ENCODE data around the gene MCU. TPM values are rescaled to one million over a fixed set of nuclear protein-coding genes. Genes with fewer than 3 reads are reported as not detected.
"Not testable (repeated sequence)": the region's sequence is repeated elsewhere in the genome, so short reads cannot be mapped to it uniquely, and the experiment has no call there.

Gene MCU
- total RNA-seq, 1 donor from 2014 or later = 12.2 TPM

DNA sequence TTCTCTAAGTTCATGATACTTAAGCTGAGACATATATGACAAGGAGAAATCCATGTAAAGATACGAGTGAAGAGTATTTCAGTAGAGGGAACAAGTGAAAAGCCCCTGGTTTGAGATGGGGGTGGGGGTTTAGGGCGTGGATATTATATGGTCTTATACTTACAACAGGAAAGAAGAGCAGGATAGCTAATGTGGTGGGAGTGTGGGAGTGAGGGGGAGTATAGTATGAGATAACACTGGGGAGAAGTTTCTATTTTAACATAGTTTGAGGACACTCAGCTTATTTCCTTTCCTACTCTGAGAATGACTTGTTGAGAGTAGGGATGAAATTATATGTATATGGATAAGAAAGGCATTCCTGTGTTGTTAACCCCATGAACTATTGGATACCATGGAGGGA is 36.5 kb downstream of the MCU start:
- intact Hi-C loops (cut with micrococcal nuclease) = no loop called here

DNA sequence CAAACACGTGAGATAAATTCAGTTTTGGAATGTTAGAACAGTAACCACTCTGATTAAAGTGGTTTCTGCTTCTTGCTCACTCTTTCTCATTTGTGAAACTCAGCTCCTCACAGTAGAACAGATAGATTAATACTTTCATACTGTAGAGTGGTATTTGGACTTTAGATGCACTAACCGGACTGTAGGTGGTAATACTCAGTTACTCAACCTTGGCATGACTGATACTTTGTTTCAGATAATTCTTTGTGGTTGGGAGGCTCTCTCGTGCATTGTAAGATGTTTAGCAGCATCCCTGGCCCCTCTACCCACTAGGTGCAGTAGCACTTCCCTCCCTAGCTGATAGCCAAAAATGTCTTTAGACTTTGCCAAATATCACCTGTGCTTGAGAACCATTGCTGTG is 37.6 kb downstream of the MCU start:
- intact Hi-C loops (cut with micrococcal nuclease) = no loop called here

DNA sequence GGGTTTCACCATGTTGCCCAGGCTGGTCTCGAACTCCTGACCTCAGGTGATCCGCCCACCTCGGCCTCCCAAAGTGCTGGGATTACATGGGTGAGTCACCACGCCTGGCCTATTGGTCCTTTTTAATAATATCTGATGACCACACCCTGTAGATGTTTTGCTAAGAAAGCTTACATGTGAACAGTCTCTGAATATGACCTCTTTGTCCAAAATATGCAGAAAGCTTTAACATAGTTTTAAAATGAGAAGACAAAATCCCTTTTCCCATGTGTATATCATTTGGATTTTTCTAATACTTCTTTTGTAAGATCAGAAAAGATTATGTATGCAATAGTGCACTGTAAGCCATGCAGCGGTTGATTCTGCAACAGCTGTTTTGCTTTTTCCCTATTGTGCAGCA is 38.5 kb downstream of the MCU start:
- intact Hi-C loops (cut with micrococcal nuclease) = no loop called here

DNA sequence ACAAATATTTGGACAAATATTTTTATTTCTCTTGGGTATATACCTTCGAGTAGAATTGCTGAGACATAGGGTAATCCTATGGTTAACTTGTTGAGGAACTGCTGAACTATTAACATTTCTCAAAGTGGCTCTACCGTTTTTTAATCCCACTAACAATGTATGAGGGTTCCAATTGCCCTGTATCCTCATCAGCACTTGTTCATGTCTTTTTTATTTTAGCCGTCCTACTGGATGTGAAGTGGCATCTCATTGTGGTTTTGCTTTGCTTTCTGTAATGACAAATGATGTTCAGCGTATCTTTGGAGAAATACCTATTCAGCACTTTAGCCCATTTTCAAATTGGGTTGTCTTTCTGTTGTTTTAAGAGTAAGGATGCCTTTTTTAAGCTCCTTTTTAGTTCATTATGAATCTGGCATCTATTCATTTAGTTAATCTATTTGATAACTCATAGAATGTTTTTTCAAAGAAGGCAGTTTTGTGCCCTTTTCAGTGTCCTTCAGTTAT is 40.0 kb downstream of the MCU start:
- intact Hi-C loops (cut with micrococcal nuclease) = no loop called here

DNA sequence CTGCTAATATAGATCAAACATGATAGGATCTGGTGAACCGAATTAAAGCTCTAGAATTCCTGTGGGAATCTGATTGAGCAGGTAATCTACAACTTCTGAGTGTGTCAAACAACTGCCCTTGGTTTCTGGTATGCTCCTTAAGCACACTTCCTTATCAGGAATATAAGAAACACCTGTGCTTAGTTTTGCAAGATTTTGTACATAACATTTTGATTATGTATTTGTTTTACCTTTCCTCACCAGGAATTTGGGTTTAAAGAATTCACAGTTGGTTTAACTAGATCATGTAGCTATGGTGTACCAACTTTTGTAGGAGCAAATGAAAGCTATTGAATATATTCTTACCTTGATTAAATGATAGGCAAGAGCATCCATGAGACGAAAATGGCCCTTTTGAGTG is 40.6 kb downstream of the MCU start:
- intact Hi-C loops (cut with micrococcal nuclease) = no loop called here

DNA sequence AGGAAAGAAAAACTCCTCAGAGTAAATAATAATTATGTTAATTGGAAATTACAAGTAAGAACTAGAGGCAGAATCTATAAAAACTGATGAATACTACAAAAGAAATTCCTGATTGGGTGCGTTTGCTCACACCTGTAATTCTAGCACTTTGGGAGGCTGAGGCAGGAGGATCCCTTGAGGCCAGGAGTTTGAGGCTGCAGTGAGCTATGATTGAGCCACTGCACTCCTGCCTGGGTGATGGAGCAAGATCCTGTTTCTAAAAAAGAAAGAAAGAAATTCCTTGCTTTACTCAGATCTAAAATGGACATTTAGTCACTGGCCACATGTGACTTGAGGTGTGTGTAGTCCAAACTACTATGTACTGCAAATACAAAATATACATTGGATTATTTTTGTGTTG is 42.0 kb downstream of the MCU start:
- intact Hi-C loops (cut with micrococcal nuclease) = no loop called here

DNA sequence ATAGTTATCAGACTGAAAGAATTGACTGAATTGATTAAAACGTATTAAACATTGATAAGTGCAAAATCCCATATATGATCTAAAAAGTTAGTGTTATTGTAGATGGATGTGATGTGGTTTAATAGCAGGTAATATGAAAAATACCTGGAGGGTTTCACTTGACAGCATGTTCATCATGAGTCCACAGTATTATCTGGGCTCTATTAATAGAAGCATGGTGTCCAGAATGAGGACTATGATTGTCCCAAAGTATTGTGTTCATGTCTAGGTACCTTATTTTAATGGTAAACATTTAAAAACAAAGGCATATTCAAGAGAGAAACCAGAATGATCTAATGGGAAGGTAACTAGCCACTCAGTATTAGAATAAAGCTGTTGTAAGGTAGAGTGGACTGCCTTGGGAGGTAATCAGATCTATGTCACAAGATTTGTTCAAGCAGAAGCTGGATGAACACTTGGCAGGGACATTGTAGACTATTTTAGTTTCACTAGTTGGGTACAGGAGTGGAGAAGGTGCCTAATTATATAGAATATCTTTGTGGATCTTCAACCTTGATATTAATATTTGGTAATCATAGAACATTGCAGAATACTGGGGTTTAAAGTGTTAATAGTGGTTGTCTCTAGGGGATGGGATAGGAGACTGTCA is 43.5 kb downstream of the MCU start:
- intact Hi-C loops (cut with micrococcal nuclease) = no loop called here

DNA sequence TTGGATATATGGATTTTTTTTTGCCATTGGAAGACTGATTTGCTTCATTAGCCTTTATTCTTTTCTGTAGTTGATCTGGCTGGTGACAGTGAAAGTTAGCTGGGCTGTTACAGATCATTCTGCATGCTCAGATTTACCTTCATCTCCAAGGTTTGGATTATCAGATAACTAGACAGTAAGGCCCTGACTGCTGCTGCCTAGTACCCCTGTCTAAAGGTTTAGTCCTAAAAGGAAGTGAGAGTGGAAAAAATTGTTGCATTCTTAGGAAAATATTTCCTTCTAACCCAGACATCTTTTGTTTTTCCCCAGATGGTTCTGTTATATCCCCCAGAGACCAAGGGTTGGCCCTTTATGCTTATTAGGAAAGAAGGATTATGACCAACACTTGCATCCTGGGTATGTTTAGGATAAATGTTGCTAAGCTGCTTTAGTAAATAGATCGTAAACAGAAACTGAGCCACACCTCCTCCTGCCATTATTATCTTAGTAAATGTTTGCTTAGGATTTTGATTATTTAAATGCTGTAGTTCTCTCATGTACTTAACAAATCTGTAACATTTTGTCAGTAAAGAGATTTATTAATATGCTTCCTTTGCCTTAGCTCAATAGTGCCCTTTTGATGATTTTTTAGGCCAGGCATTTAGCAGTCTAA is 44.4 kb downstream of the MCU start:
- intact Hi-C loops (cut with micrococcal nuclease) = no loop called here

DNA sequence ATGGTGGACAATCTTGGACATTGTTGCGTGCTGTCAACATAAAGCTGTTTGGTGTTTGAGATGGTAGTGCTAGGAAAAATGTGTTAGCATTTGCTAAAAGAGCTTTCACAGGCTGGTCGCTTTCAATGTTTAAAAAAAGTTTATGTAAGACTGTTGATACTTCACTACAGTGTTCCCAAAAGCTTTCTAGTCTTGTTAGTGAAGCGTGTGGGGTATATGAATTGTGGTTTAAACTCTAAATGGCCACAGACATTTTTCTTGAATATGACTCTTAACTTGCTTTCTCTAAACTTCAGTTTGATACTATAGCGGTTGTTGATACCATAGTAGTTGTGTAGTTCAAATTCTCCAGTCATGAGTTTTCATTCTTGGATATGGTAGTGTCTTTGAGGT is 44.9 kb downstream of the MCU start:
- intact Hi-C loops (cut with micrococcal nuclease) = no loop called here

DNA sequence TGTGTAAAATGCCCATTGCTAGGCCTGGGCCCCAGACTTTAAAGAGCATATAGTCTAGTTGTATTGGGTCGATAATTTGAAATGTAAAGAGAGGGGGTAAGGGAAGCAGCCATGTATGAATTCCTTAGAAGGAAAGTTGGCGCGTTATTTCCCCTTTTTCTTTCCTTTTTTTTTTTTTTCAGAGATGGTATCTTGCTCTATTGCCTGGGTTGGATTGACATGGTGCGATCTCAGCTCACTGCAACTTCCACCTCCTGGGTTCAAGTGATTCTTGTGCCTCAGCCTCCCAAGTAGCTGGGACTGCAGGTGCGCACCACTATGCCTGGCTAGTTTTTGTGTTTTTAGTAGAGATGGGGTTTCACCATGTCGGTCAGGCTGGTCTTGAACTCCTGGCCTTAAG is 45.4 kb downstream of the MCU start:
- intact Hi-C loops (cut with micrococcal nuclease) = not testable (repeated sequence)

DNA sequence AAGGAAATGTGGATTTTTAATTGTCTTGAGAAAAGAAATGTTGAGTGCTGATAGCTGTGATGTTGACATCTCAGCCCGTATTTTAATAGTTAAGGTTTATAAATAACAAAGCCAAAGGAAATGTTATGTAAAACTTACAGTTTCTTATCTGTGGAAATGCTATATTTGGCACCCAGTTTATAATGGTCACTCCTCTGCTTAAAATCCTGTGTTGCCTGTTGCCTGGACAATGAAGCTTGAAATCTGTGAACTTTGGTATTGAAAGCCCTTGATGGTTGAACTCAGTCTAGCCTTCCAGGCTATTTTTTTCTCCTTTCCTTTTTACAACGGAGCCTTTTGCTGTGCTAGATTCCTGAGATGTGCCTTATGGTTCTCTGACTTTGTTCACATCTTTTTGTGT is 46.5 kb downstream of the MCU start:
- intact Hi-C loops (cut with micrococcal nuclease) = no loop called here

DNA sequence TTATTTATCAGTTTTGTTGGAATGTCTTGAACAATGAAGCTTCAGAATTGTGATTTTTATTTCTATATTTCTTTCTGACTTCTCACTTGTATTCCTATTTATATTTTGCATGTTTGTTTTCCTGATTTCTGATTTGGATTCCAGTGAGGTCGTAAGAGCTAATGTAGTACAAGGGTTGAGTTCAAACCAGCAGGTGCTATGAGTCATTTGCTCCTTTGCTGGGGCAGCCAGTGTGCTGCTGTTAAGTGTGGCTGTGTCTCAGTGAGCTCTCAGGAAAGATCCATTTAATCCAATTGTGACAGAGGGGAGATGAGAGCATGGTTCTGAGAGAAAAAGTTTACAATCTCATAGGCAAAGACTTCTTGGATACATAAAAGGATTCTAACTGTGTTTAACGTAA is 48.6 kb downstream of the MCU start:
- intact Hi-C loops (cut with micrococcal nuclease) = no loop called here

DNA sequence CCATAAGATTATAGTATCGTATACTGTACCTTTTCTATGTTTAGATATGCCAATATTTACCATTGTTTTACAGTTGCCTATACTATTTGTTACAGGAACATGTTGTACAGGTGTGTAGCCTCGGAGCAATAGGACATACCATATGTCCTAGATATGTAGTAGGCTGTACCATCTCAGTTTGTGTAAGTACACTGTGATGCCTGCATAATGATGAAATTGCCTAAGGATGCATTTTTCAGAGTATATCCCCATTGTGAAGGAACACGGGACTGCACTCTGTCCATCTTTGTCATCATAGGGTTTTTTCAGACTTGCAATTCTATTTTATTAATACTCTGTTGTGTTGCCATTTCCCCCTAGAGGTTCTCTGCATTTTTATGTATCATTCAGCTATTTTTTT is 50.1 kb downstream of the MCU start:
- intact Hi-C loops (cut with micrococcal nuclease) = no loop called here

DNA sequence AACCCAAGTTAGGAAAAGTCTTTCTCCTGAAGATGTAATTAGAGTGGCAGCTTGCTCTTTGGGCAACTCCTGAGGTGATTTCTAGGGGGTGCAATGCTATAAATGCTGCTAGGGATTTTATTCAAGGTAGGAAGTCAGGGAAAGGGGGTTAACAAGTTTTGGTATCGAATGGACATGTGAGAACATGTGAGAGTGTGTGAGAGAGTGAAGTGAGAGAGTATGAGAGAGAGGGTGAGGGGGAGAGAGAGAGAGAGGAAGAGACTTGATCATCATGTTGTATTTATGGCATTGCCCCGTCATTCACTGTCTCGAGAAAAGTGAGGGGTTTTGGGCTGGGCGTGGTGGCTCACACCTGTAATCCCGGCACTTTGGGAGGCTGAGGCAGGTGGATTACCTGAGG is 50.9 kb downstream of the MCU start:
- intact Hi-C loops (cut with micrococcal nuclease) = no loop called here

DNA sequence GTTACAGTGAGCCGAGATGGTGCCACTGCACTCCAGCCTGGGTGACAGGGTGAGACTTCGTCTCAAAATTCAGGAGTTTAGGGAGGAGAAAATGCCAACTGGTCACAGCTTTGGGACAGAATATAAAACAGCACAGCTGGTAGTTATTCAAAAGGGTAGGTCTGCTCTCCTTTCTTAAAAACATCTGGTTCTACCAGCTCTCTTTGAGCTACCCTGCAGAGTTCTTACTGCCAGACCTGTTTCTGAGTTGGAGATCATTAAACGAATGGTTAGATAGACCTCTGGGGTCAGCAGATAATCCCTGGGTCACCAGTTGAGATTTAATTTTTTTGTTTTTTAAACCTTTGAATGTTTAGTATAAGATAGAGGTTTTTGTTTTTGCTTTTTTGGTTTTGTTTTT is 52.6 kb downstream of the MCU start:
- intact Hi-C loops (cut with micrococcal nuclease) = no loop called here

DNA sequence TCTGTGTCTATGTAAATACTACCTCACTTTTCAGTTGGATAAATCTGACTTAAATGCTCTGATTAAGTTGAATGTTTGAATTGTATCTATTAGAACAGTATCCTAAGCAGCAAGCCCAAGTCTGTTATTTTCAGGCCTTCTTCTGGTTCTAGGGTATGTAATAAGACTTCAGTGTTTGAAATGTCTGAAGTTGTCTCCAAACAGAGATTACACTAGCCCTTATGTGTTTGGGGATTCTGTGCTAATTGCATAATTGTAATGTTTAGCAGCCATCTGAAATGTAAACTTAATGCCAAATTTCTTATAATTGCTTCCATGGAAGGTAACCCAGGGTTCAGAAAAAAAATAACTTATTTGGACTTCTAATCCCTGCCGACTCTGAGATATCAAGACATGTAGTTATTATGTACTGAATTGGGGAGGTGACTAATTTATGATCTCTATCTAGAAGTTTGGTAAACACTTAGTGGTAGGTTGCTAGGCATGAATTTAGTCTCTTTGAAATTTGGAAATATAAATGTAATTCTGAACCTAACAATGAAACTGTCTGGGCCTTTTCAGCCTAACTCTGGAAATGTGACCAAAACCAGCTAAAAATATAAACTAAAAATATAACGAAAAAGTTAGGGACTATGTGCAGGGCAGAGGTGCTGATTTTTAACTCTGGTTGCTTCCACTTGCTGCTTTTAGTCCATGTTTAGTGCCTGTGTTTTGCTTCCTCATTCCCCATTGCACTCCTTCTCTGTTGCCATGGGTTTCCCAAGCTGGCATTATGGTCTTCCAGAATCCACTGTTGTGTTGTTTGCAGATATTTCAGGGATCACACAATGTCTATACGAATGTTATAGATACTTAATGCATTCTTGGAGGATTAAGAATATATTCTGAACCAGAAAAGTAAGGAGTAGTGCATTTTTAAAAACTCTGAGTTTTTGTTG is 54.8 kb downstream of the MCU start:
- intact Hi-C loops (cut with micrococcal nuclease) = no loop called here

DNA sequence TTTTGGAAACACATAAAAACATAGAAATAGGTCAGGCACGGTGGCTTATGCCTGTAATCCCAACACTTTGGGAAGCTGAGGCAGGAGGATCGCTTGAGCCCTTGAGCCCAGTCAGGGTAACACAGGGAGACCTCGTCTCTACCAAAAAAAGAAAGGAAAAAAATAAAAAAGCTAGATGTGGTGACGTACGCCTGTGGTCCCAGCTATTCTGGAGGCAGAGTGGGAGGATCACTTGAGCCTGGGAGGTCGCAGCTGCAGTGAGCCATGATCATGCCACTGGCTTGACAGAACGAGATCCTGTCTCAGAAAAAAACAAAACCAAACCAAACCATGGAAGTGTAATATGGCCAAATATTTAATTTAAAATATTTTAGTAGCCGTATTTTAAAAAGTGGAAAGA is 55.6 kb downstream of the MCU start:
- intact Hi-C loops (cut with micrococcal nuclease) = no loop called here

DNA sequence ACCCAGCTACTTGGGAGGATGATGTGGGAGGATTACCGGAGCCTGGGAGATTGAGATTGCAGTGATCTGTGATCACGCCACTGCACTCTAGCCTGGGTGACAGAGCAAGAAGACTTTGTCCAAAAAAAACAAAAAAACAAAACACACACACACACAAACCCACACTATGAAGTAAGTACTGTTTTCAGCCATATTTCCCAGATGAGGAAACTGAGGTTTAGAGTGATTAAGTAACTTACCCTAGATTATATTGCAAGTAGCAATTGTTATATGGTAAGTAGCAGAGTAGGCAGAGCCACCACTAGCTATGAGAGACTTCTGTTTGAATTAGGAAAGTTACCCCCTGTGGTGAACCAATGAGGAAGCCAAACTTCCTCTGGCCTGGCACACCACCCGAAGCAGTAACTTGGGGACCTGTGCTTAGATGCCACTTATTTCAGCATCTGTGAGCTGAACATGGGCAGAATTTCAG is 61.9 kb downstream of the MCU start:
- intact Hi-C loops (cut with micrococcal nuclease) = no loop called here

DNA sequence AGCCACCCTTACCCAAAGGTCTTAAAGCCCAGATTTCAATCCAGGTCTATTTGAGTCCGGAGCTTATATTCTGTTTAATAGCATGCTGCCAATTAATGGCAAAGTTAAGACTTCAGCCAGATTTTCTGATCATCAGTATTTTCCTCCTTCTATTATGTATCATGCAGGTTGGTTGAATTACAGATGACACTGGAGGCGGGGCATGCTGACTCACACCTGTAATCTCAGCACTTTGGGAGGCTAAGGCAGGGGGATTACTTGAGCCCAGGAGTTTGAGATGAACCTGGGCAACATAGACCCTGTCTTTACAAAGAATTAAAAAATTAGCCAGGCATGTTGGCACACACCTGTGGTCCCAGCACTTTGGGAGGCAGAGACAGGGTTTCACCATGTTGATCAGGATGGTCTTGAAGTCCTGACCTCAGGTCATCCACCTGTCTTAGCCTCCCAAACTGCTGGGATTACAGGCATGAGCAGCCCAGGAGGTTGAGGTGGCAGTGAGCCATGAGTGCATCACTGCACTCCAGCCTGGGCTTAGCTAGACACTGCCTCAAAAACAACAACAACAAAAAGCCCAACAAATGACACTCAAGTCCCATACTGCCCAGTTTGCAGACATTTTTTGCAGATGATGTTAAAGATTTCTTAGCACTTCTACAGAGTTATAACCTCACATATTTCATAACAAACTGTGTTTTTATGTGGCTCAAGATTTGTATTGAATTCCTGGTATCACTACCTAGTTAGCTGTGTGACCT is 62.5 kb downstream of the MCU start:
- intact Hi-C loops (cut with micrococcal nuclease) = no loop called here

DNA sequence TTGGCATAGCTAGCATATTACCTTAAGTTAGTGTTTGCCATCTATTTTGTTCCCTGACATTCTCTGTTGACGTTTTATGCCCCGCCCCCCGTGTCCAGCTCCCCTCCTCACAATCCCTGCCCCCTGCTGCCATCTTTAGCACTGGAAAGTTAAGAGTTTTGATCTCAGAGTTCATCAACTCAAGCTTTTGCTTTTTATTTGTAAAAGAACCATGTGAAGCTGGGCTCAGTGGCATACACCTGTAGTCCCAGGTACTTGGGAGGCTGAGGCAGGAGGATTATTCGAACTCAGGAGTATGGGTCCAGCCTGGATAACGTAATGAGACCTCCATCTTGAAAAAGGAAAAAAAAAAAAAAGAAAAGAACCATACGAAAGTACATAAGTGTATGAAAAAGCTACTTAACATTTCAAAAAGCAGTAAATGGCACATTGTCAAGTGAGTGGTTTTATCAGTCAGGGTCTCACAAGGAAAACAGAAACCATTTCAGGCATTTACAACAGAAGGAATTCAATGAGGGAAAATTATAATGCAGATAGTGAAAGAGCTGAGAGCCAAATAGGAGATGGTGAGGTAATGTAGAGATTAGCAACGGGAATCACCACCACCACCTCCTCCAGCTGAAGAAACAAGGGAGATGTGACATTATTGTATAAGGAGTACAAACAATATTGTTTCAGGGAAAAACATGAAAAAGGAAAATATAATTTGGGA is 64.9 kb downstream of the MCU start:
- intact Hi-C loops (cut with micrococcal nuclease) = no loop called here

DNA sequence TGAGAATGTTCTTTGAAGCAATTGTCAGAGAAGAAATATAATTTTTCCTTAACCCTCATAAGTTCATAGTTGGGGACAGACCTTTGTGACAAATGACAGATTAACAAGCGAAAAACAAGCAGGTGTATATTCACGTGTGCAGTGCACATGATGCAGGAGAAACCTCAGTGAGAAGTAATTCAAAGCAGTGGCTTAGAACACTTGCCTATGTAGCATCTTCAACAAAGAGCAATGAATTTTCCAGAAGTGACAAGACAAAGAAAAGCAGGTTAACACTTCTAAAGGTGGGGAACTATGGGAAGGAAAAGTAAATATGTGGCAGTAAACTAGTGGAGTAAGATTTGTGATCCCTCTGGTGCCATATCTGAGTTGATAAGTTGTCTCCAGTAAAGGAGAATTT is 65.8 kb downstream of the MCU start:
- intact Hi-C loops (cut with micrococcal nuclease) = no loop called here
